DMS 273 (cell line): Measurements from ENCODE around the gene SPDYC.

Source experiments
- DNase-seq: peaks from one replicate; lab custom pipeline; 2025; ENCODE audit not compliant: unreplicated experiment; lab: John Stamatoyannopoulos, UW

Gene SPDYC

GRCh38 chr11:65205602-65205967 lies 35.6 kb downstream of the SPDYC start:
- no peak for DNase-seq

GRCh38 chr11:65206441-65206841 lies 36.4 kb downstream of the SPDYC start:
- DNase-seq = no peak

GRCh38 chr11:65206901-65207300 lies 36.9 kb downstream of the SPDYC start:
- no peak for DNase-seq

GRCh38 chr11:65207918-65208784 lies 38.1 kb downstream of the SPDYC start:
- no peak for DNase-seq

- DNase-seq = no peak
Measured at GRCh38 chr11:65208785-65209710, 39.0 kb downstream of the SPDYC start.

GRCh38 chr11:65209711-65210360 lies 39.8 kb downstream of the SPDYC start:
- no peak for DNase-seq

- no peak for DNase-seq
Measured at GRCh38 chr11:65210361-65210731, 40.3 kb downstream of the SPDYC start.

- no peak for DNase-seq
Measured at GRCh38 chr11:65210748-65211147, 40.7 kb downstream of the SPDYC start.

GRCh38 chr11:65211293-65212105 lies 41.5 kb downstream of the SPDYC start:
- DNase-seq = no peak

GRCh38 chr11:65212226-65212801 lies 42.3 kb downstream of the SPDYC start:
- DNase-seq = no peak

- DNase-seq = no peak
Measured at GRCh38 chr11:65213322-65214211, 43.5 kb downstream of the SPDYC start.

- no peak for DNase-seq
Measured at GRCh38 chr11:65214212-65214845, 44.3 kb downstream of the SPDYC start.

- no peak for DNase-seq
Measured at GRCh38 chr11:65215441-65216076, 45.5 kb downstream of the SPDYC start.

- DNase-seq = no peak
Measured at GRCh38 chr11:65216830-65217229, 46.8 kb downstream of the SPDYC start.

GRCh38 chr11:65217441-65218423 lies 47.7 kb downstream of the SPDYC start:
- no peak for DNase-seq

- no peak for DNase-seq
Measured at GRCh38 chr11:65218446-65218845, 48.4 kb downstream of the SPDYC start.

GRCh38 chr11:65219930-65220213 lies 49.8 kb downstream of the SPDYC start:
- no peak for DNase-seq
